ENCODE data around the gene PDE4D. TPM values are rescaled to one million over a fixed set of nuclear protein-coding genes. Genes with fewer than 3 reads are reported as not detected.
A peak's percentile ranks its signal among the peaks of the same experiment; 100 is the strongest.

Gene PDE4D
- total and polyA plus RNA-seq, 12 donors, result 1.2 to 18.9 (median 2.1) TPM

GRCh38 chr5:59299006-59299405 is 594.5 kb downstream of the PDE4D start:
- peaks cover 0 to 8% of the 10 kb centered on the region in 2 donors for H3K4me1 ChIP-seq (replicated peaks in 1 of 2)
- intact Hi-C loops (cut with DNase I), result no loop called here
- TF ChIP-seq CTCF (IDR thresholded peaks at IDR 0.05) (no peak), POLR2A (IDR thresholded peaks at IDR 0.05) (no peak)
- no peaks in the 10 kb centered on the region for H3K36me3 ChIP-seq (replicated peaks in 1 of 2)
- no peaks in the 10 kb centered on the region for H3K27me3 ChIP-seq
- no peak overlapping the region for H3K4me3 ChIP-seq
- DNase-seq, result no peak
- H3K27ac ChIP-seq, result no peak overlapping the region
- 72 to 80% (median 78%) methylated on average over 3 of the region's 3 CpGs for WGBS, 4 donors
- H3K9me3 ChIP-seq (replicated peaks in 1 of 3), result no peaks in the 10 kb centered on the region

GRCh38 chr5:59296317-59297264 is 596.9 kb downstream of the PDE4D start:
- TF ChIP-seq POLR2A (IDR thresholded peaks at IDR 0.05) (no peak), CTCF (IDR thresholded peaks at IDR 0.05) (no peak)
- no peaks in the 10 kb centered on the region for H3K36me3 ChIP-seq (replicated peaks in 1 of 2)
- H3K9me3 ChIP-seq (replicated peaks in 1 of 3), result no peaks in the 10 kb centered on the region
- peak overlapping the region in 1 of 4 donors; percentile 55 for H3K4me3 ChIP-seq
- 15 to 25% (median 22%) methylated on average over 5 of the region's 5 CpGs for WGBS, 4 donors
- H3K4me1 ChIP-seq (replicated peaks in 1 of 2), result peaks cover 0 to 8% of the 10 kb centered on the region in 2 donors
- no peaks in the 10 kb centered on the region for H3K27me3 ChIP-seq
- H3K27ac ChIP-seq, result peak overlapping the region in 1 of 5 donors; percentile 44
- DNase-seq, result no peak
- intact Hi-C loops (cut with DNase I), result no loop called here

GRCh38 chr5:59293700-59294099 is 599.8 kb downstream of the PDE4D start:
- Histone ChIP-seq H3K4me1 (replicated peaks in 1 of 2) (peaks cover 0 to 8% of the 10 kb centered on the region in 2 donors), H3K36me3 (replicated peaks in 1 of 2) (no peaks in the 10 kb centered on the region), H3K27me3 (no peaks in the 10 kb centered on the region), H3K27ac (no peak overlapping the region), H3K4me3 (no peak overlapping the region), H3K9me3 (replicated peaks in 1 of 3) (no peaks in the 10 kb centered on the region)
- DNase-seq, result no peak
- WGBS, 4 donors, result 73 to 85% (median 83%) methylated on average over 4 of the region's 4 CpGs
- intact Hi-C loops (cut with DNase I), result no loop called here
- no peak for TF ChIP-seq CTCF (IDR thresholded peaks at IDR 0.05)
- no peak for TF ChIP-seq POLR2A (IDR thresholded peaks at IDR 0.05)

- Histone ChIP-seq H3K4me1 (replicated peaks in 1 of 2) (peaks cover 0 to 8% of the 10 kb centered on the region in 2 donors), H3K9me3 (replicated peaks in 1 of 3) (no peaks in the 10 kb centered on the region), H3K36me3 (replicated peaks in 1 of 2) (no peaks in the 10 kb centered on the region), H3K27me3 (no peaks in the 10 kb centered on the region), H3K27ac (no peak overlapping the region), H3K4me3 (no peak overlapping the region)
- intact Hi-C loops (cut with DNase I), result no loop called here
- no peak for DNase-seq
- TF ChIP-seq CTCF (IDR thresholded peaks at IDR 0.05), result no peak
- no peak for TF ChIP-seq POLR2A (IDR thresholded peaks at IDR 0.05)
These were observed 601.6 kb downstream of the PDE4D start for GRCh38 chr5:59291941-59292340.
